A673 (cell line): ENCODE data around the gene IQCN. TPM values are rescaled to one million over a fixed set of nuclear protein-coding genes. Genes with fewer than 3 reads are reported as not detected.

ENCODE experiments used
- BruUV-seq: library from RNA; stranded (reverse); fragments of 400-500 nt; replicated peaks from 2 replicates; lab custom pipeline; 2021; lab: Mats Ljungman, UMichigan
- CTCF ChIA-PET: fragments of 300-600 bp; sonication (Branson Sonifier 250); formaldehyde crosslinking; loops from one replicate; lab custom pipeline; 2022; ENCODE audit warnings: antibody characterized with exemption; lab: Charles Lee
- POLR2A ChIA-PET: fragments of 300-600 bp; sonication (Branson Sonifier 250); formaldehyde crosslinking; loops from one replicate; lab custom pipeline; 2022; ENCODE audit warnings: antibody characterized with exemption; ENCODE audit not compliant: low non-redundant PET; lab: Charles Lee
- DNase-seq: peaks from one replicate; pipeline ENCODE4 v3.0.0-alpha.2; 2015; ENCODE audit warnings: low spot score
- H3K27ac ChIP-seq: fragments of 200-600 bp; sonication (generic); 2 replicates; pipeline ENCODE4 v1.5.1; 2016; ENCODE audit warnings: mixed run types, low read depth, mild to moderate bottlenecking, mixed read lengths, antibody characterized with exemption, low read length; ENCODE audit not compliant: poor library complexity, severe bottlenecking
- H3K27me3 ChIP-seq: fragments of 200-600 bp; sonication (generic); replicated peaks from 2 replicates; pipeline ENCODE4 v1.6.1; 2017; ENCODE audit warnings: mixed run types, low read depth, mild to moderate bottlenecking, mixed read lengths, antibody characterized with exemption, low read length; ENCODE audit not compliant: insufficient read depth, poor library complexity
- H3K36me3 ChIP-seq: fragments of 200-600 bp; sonication (generic); 2 replicates; pipeline ENCODE4 v1.6.1; 2016; ENCODE audit warnings: mixed run types, mild to moderate bottlenecking, mixed read lengths, antibody characterized with exemption, low read length; ENCODE audit not compliant: insufficient read depth, poor library complexity, severe bottlenecking
- H3K4me1 ChIP-seq: fragments of 200-600 bp; sonication (generic); 2 replicates; pipeline ENCODE4 v1.6.1; 2017; ENCODE audit warnings: mixed run types, mild to moderate bottlenecking, mixed read lengths, antibody characterized with exemption, low read length; ENCODE audit not compliant: insufficient read depth, poor library complexity, severe bottlenecking
- H3K4me3 ChIP-seq: fragments of 200-600 bp; sonication (generic); 2 replicates; pipeline ENCODE4 v1.5.1; 2016; ENCODE audit warnings: low read depth, mixed run types, mild to moderate bottlenecking, mixed read lengths, low read length; ENCODE audit not compliant: poor library complexity, severe bottlenecking
- H3K9me3 ChIP-seq: fragments of 200-600 bp; sonication (generic); 2 replicates; pipeline ENCODE4 v1.6.1; 2016; ENCODE audit warnings: mixed run types, low read depth, mild to moderate bottlenecking, mixed read lengths, antibody characterized with exemption, low read length; ENCODE audit not compliant: poor library complexity, severe bottlenecking
- CTCF ChIP-seq: fragments of 300-800, 200-600 bp; sonication (generic); conservative IDR thresholded peaks from 2 replicates; pipeline ENCODE4 v1.5.1; 2017; ENCODE audit warnings: low read depth, mild to moderate bottlenecking, antibody characterized with exemption, low read length, moderate library complexity, mixed read lengths
- EZH2 ChIP-seq: fragments of 200-600 bp; sonication (generic); IDR thresholded peaks from 2 replicates; pipeline ENCODE4 v1.6.1; 2017; ENCODE audit warnings: borderline replicate concordance, low read depth, mild to moderate bottlenecking, mixed read lengths, antibody characterized with exemption, low read length; ENCODE audit not compliant: poor library complexity, severe bottlenecking
- intact Hi-C: fragments of 100-400 bp; cut with micrococcal nuclease; formaldehyde crosslinking; loops from one replicate; pipeline ENCODE4 v1.10.0; 2022; ENCODE audit not compliant: unreplicated experiment
- total RNA-seq: library from RNA; stranded (reverse); gene quantifications from 2 replicates; pipeline ENCODE4 v1.2.3, GENCODE V29; 2021

Gene IQCN
- total RNA-seq, 1 experiment from 2014 or later = 10.2 TPM

GRCh38 chr19:18282788-18283141 is 8.5 kb upstream of the IQCN start:
- DNase-seq = no peak
- intact Hi-C loops = no loop called here
- peaks cover 16% of the 10 kb centered on the region for H3K36me3 ChIP-seq
- no peak for TF ChIP-seq EZH2
- TF ChIP-seq CTCF = no peak
- ChIA-PET POLR2A (no interaction called here), CTCF (no interaction called here)
- no peaks in the 10 kb centered on the region for H3K9me3 ChIP-seq
- BruUV-seq = no TSS peak
- no peaks in the 10 kb centered on the region for H3K27me3 ChIP-seq
- peaks cover 27% of the 10 kb centered on the region for H3K4me1 ChIP-seq
- peak overlapping the region; percentile 46 for H3K4me3 ChIP-seq
- peak overlapping the region; percentile 100 for H3K27ac ChIP-seq

DNA sequence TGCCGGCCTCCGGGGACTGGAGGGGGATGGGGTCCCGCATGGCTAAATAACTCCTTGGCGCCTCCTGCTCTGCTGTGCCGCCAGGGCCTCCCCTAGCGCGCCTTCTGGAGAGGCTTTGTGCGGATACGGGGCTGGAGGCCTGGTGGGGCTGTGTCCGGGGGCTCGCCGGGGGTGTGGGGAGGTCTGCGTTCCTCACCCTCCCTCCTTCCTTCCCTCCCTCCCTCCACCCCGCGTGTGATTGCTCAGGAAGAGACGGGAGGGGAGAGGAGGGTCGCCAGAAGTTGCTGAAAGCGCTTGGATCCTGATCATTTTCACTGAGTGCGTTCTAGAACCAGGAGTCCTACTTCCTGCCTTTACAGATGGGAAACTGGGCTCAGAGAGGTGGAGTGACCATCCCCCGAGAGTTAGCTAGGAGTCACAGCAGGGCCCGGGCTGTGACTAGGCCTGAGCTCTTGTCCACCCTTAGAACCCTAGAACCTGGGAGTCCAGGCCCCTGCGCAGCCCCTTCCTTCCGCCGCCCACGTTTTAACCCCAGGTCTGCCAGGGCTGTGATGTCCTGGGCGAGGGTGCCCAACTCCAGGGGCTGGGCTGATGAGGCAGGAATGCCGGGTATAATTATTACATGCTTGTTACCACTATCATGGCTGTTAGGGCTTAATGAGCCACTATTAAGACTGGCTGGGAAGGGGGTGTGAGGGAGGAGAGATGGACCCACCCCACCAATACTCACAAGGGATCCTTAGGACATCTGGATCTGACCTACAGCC is 8.0 kb upstream of the IQCN start:
- ChIA-PET POLR2A (interaction anchor here (0.6 to 3.1 kb wide), 14 partner anchors 10 to 490 kb away, joined by 3 to 88 read pairs (median 9); partner anchors contain the start of gene LSM4), CTCF (interaction anchor here (0.5 to 2.0 kb wide), 3 partner anchors 23 to 46 kb away, joined by 3 to 9 read pairs (median 5); no protein-coding TSS in a partner anchor)
- Histone ChIP-seq H3K9me3 (no peaks in the 10 kb centered on the region), H3K27ac (peak overlapping the region; percentile 100), H3K27me3 (no peaks in the 10 kb centered on the region), H3K36me3 (peaks cover 18% of the 10 kb centered on the region), H3K4me1 (peaks cover 23% of the 10 kb centered on the region), H3K4me3 (peak overlapping the region; percentile 46)
- BruUV-seq = TSS peak; percentile 89
- intact Hi-C loops = no loop called here
- no peak for DNase-seq
- no peak for TF ChIP-seq CTCF
- TF ChIP-seq EZH2 = no peak

- POLR2A ChIA-PET = interaction anchor here (0.6 to 3.1 kb wide), 17 partner anchors 11 to 491 kb away, joined by 3 to 88 read pairs (median 6); partner anchors contain the start of gene LSM4
Observed at GRCh38 chr19:18281082-18282020, 7.1 kb upstream of the IQCN start, which contains the start of gene JUND. JUND (minus strand) TSS chr19:18281622; CDS start chr19:18281484, 138 bp downstream.

More at GRCh38 chr19:18281082-18282020, 7.1 kb upstream of the IQCN start, which contains the start of gene JUND:
- no peak for TF ChIP-seq CTCF
- no peak for TF ChIP-seq EZH2
- CTCF ChIA-PET = interaction anchor here (0.5 to 2.0 kb wide), 3 partner anchors 24 to 47 kb away, joined by 3 to 9 read pairs (median 5); no protein-coding TSS in a partner anchor
- Histone ChIP-seq H3K36me3 (peaks cover 18% of the 10 kb centered on the region), H3K27me3 (no peaks in the 10 kb centered on the region), H3K4me1 (peaks cover 23% of the 10 kb centered on the region), H3K27ac (peak within 1 kb of the TSS; percentile 100), H3K9me3 (no peaks in the 10 kb centered on the region), H3K4me3 (peak within 1 kb of the TSS; percentile 86)
- BruUV-seq = no TSS peak
- intact Hi-C loops = loop anchor here (2.0 kb wide), 1 partner anchor 135 kb away; no protein-coding TSS in a partner anchor
- DNase-seq = peak; percentile 98
